ENCODE results near the gene DNAAF9. TPM values are rescaled to one million over a fixed set of nuclear protein-coding genes. Genes with fewer than 3 reads are reported as not detected.

DNAAF9 gene
- total and polyA plus RNA-seq, 8 donors = 3.9 to 10.2 (median 5.1) TPM

DNA sequence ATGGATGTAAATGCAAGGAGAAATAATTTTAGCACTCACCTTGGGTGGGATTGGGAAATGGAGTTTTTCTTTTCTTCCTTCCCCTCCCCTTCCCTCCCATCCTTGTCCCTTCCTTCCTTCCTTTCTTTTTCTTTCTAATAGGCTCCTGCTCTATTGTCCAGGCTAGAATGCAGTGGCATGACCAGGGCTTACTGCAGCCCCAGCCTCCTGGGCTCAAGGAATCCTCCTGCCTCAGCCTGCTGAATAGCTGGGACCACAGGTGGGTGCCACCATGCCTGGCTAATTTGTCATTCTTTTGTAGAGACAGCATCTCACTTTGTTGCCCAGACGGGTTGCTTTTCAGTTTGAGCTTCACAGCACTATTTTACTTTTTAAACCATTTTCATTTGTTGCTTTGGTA, 41.9 kb upstream of the DNAAF9 start:
- DNase-seq (no peak), ATAC-seq (no peak), FAIRE-seq (no peak)
- TF ChIP-seq, protein P1, sequence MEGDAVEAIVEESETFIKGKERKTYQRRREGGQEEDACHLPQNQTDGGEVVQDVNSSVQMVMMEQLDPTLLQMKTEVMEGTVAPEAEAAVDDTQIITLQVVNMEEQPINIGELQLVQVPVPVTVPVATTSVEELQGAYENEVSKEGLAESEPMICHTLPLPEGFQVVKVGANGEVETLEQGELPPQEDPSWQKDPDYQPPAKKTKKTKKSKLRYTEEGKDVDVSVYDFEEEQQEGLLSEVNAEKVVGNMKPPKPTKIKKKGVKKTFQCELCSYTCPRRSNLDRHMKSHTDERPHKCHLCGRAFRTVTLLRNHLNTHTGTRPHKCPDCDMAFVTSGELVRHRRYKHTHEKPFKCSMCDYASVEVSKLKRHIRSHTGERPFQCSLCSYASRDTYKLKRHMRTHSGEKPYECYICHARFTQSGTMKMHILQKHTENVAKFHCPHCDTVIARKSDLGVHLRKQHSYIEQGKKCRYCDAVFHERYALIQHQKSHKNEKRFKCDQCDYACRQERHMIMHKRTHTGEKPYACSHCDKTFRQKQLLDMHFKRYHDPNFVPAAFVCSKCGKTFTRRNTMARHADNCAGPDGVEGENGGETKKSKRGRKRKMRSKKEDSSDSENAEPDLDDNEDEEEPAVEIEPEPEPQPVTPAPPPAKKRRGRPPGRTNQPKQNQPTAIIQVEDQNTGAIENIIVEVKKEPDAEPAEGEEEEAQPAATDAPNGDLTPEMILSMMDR (IDR thresholded peaks at IDR 0.05) = no peak
- Histone ChIP-seq H3K9me3 (no peaks in the 10 kb centered on the region), H3K36me3 (no peaks in the 10 kb centered on the region), H3K4me3 (no peak overlapping the region), H3K27ac (no peak overlapping the region), H3K4me1 (no peaks in the 10 kb centered on the region), H3K27me3 (no peaks in the 10 kb centered on the region)
- intact Hi-C loops (cut with DNase I) = no loop called here
- 79 to 81% methylated on average over 1 of the region's 1 CpG for WGBS, 2 donors

DNA sequence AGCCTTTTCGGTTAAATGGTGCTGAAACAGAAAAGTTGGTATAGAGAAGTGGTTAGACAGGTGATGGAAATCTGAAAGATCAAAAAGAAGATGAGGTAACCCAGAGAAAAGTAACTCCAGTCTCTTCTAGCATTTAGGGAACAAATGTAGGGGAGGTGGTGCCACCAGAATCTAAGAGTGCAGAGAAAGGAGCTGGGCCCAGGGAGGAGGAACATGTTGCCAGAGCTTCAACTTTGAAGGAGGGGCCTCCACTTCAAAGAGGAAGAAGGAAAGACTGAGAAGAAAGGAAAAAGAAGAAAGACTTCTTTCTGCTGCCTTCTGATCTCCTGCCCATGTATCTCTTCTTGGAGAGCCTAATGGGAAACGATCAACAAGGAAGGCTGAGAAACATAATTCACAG, 39.9 kb upstream of the DNAAF9 start:
- Histone ChIP-seq H3K36me3 (no peaks in the 10 kb centered on the region), H3K4me1 (no peaks in the 10 kb centered on the region), H3K9me3 (no peaks in the 10 kb centered on the region), H3K4me3 (no peak overlapping the region), H3K27me3 (no peaks in the 10 kb centered on the region), H3K27ac (no peak overlapping the region)
- intact Hi-C loops (cut with DNase I) = no loop called here
- FAIRE-seq (no peak), DNase-seq (no peak), ATAC-seq (peak in 1 of 4 donors; percentile 25)
- 85 to 93% methylated on average over 2 of the region's 2 CpGs for WGBS, 2 donors
- TF ChIP-seq, protein P1 (IDR thresholded peaks at IDR 0.05) = no peak

DNA sequence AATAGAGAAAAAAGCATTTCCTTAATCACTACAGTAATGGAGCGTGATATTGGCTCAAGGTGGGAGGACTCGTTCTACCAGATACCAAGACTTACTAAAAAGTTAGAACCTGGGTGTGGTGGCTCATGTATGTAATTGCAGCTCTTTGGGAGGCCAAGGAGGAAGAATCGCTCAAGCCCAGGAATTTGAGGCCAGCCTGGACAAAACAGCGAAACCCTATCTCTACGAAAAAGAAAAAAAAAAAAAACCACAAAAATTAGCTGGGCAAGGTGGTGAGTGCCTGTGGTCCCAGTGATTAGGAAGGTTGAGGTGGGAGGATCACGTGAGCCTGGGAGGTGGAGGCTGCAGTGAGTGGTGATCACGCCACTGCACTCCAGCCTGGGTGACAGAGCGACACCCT, 39.3 kb upstream of the DNAAF9 start:
- WGBS, 2 donors = 89 to 95% methylated on average over 8 of the region's 8 CpGs

DNA sequence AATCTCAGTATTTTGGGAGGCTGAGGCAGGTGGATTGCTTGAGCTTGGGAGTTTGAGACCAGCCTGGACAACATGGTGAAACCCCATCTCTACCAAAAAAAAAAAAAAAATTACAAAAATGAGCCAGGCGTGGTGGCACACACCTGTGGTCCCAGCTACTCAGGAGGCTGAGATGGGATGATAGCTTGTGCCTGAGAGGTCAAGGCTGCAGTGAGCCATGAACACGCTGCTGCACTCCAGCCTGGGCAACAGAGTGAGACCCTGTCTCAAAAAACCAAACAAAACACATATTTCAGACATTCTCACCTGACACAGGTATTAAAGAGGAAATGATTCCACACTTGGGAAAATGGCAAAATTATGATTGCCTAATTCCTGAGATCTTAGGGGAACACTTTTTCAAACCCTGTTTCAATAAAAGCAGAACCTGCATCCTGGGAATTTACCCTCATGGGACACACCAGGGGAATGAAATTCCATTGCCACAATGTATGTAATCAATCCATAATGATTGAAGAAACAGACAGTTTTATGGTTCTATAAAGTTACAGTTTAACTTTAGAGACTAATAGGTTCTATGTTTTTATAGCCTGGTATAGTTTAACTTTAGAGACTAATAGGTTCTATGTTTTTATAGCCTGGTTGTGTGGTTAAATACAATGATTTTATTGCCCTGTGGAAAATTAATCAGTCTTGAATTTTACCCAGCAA, 29.6 kb upstream of the DNAAF9 start:
- 70 to 80% methylated on average over 2 of the region's 2 CpGs for WGBS, 2 donors
- DNase-seq = no peak
- H3K27ac ChIP-seq = no peak overlapping the region
- H3K27me3 ChIP-seq = no peaks in the 10 kb centered on the region
- no peaks in the 10 kb centered on the region for H3K36me3 ChIP-seq
- H3K9me3 ChIP-seq = no peaks in the 10 kb centered on the region
- peak; percentile 68 for FAIRE-seq
- no peak overlapping the region for H3K4me3 ChIP-seq
- intact Hi-C loops (cut with DNase I) = no loop called here
- ATAC-seq = peak in 2 of 4 donors; percentile 48 to 58
- TF ChIP-seq, protein P1 (IDR thresholded peaks at IDR 0.05) = no peak
- no peaks in the 10 kb centered on the region for H3K4me1 ChIP-seq

More for the DNA sequence above, 39.3 kb upstream of the DNAAF9 start:
- H3K27me3 ChIP-seq = no peaks in the 10 kb centered on the region
- intact Hi-C loops (cut with DNase I) = no loop called here
- TF ChIP-seq, protein P1 (IDR thresholded peaks at IDR 0.05) = no peak
- no peaks in the 10 kb centered on the region for H3K4me1 ChIP-seq
- no peak overlapping the region for H3K4me3 ChIP-seq
- ATAC-seq (no peak), DNase-seq (no peak), FAIRE-seq (no peak)
- H3K27ac ChIP-seq = no peak overlapping the region
- H3K36me3 ChIP-seq = no peaks in the 10 kb centered on the region
- H3K9me3 ChIP-seq = no peaks in the 10 kb centered on the region

DNA sequence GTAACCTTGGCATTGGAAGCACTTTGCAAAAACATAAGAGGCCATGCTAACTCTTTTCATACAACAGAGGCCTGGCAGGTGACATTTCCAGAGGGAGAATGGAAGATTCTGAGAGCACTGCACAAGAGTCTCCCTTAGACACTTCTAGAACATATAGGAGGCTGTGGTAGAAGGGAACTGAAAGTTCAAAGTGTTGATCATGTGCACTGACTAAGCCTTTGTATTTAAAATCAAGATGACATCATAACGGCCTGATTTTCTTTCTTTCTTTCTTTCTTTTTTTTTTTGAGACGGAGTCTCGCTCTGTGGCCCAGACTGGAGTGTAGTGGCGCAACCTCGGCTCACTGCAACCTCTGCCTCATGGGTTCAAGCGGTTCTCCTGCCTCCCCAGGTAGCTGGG, 26.8 kb upstream of the DNAAF9 start:
- intact Hi-C loops (cut with DNase I) = no loop called here
- no peaks in the 10 kb centered on the region for H3K9me3 ChIP-seq
- no peak for DNase-seq
- H3K4me1 ChIP-seq = no peaks in the 10 kb centered on the region
- TF ChIP-seq, protein P1 (IDR thresholded peaks at IDR 0.05) = no peak
- no peak overlapping the region for H3K4me3 ChIP-seq
- H3K27ac ChIP-seq = no peak overlapping the region
- no peak for FAIRE-seq
- H3K27me3 ChIP-seq = no peaks in the 10 kb centered on the region
- 88 to 90% methylated on average over 6 of the region's 6 CpGs for WGBS, 2 donors
- peak in 2 of 4 donors; percentile 29 to 53 for ATAC-seq
- H3K36me3 ChIP-seq = no peaks in the 10 kb centered on the region

Data from pancreas (tissue), 10 donors.